Mucosa of gallbladder (tissue), 1 donor: Measurements from ENCODE around the gene TMEM174. TPM values are rescaled to one million over a fixed set of nuclear protein-coding genes. Genes with fewer than 3 reads are reported as not detected.
A peak's percentile ranks its signal among the peaks of the same experiment; 100 is the strongest.

Experiments used
- DNase-seq: peaks from one replicate; pipeline ENCODE4 v3.0.0-alpha.2; 2020; ENCODE audit warnings: low spot score
- total RNA-seq: library from RNA; stranded (reverse); gene quantifications from one replicate; pipeline ENCODE4 v1.2.1, GENCODE V29; 2021
- donor health status: DM: no; HTN: no; CAD: no.

TMEM174 gene
- total RNA-seq, 1 donor from 2014 or later = not detected

DNA sequence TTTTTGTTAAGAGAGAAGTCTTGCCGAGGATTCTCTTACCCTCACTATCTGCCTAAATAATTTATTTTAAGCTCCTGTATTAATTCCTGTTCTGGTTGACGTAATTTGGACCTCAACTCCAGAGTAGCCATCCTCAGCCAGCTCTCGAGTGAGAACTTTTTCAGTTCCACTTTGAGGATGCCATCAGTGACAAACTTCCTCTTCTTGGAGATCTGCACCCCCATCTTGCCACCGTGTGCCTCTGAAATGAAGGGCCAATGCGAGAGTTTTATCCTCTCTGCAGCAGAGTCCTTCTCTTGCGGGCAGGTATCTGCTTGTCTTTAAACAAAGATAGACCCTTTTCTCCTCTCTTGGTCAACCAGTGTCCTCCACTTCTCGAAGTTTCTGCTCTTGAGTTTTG is 19.5 kb upstream of the TMEM174 start:
- no peak for DNase-seq

DNA sequence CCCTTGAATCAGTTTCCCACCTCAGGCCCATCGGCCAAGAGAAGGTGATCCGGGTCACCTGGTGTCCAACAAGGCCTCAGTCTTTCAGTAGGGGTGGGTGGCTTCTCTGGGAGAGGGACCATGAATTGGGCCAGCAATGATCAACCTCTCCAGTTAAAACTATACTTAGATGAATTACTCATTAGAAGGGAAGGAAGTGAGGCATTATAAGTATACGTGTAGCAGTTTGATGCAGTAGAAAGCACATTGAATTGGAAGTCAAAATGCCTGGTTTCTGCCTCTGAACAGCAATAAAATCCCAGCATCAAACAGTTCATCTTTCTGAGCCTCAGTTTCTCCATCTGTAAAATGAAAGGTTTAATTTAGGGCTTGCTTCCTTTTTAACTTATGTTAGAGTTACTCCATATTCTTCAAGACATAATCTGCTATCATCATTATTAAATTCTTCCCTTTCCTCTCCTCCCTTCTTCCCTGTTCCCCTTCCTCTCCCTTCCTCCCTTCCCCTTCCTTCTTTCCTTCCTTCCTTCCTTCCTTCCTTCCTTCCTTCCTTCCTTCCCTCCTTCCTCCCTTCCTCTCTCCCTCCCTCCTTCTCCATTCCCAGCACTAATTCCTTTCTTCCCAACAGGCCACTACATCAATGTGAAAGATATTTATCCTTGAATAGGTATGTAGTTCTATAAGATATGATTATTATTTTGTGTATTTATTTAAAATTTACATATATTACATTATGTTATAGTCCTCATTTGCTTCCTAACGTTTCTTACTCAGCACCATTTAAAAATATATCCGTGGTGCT is 18.6 kb upstream of the TMEM174 start:
- DNase-seq = no peak

GRCh38 chr5:73155271-73156222 is 17.4 kb upstream of the TMEM174 start:
- DNase-seq = no peak

- no peak for DNase-seq
These were observed 15.3 kb upstream of the TMEM174 start for GRCh38 chr5:73157414-73158303.

DNA sequence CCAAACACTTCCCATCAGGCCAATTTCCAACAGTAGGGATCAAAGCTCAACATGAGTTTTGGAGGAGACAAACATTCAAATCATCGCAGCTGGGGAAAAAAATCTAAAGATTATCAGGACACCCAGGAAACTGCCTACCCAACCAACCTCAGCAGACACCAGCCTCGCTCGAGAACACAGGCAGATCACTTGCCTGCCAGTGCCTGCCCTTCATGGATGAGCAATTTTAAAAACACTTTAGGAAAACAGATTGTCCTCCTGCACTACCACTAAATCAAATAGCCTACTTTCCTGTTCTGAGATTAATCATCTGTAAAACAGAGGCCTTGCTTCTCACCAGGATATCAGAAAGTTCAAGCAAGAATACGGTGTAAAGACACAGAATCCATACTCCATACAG is 14.7 kb upstream of the TMEM174 start:
- no peak for DNase-seq

DNA sequence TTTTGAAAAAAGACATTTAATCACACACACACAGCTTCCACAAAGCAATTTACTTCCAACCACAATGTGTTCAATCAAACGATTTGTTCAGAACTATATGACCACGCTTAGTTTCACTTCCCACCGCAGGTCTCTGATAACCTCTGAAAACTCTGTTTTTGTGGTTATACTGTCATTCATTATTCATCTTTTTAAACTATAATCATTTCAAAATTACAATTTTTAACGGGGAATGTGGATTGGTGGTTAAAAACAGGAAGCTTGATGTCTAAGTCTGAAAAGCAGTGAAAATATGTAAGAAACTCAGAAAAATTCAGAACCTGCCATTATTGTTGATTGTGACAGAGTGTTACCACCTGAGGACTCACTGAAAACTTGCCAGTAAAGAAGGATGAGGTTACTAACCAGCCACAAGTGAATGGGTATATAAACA is 12.7 kb upstream of the TMEM174 start:
- no peak for DNase-seq

DNA sequence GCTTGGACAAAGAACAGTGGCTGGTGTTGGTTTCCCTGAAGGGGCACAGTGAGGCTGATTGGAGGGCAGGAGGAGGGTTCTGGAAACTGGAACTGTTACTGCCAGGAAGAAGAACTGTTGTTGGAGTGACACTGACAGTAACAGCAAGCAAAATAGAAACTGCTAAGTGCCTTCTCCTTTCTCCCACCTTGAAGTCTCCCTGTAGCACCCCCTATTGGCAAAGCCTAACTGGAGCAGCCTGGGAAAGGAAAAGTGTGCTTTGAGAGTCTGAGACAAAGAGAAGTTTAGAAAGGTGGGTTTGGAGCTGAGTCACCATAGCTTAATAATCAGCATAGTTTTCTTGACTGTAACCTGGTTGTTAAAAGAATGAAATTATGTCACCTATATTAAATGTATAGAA is 2.5 kb upstream of the TMEM174 start:
- DNase-seq = no peak

- no peak for DNase-seq
These were observed 1.5 kb upstream of the TMEM174 start for GRCh38 chr5:73171495-73171894.

DNA sequence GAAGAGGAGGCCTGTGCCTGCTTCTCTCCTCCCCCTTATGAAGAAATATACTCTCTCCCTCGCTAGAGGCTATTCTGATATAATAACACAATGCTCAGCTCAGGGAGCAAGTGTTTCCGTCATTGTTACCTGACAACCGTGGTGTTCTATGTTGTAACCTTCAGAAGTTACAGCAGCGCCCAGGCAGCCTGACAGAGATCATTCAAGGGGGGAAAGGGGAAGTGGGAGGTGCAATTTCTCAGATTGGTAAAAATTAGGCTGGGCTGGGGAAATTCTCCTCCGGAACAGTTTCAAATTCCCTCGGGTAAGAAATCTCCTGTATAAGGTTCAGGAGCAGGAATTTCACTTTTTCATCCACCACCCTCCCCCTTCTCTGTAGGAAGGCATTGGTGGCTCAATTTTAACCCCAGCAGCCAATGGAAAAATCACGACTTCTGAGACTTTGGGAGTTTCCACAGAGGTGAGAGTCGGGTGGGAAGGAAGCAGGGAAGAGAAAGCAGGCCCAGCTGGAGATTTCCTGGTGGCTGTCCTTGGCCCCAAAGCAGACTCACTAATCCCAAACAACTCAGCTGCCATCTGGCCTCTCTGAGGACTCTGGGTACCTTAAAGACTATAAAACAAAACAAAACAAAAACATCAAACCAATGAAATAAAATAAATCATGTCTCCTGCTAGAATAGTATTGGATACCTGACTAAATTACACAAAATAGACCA is 1.3 kb downstream of the TMEM174 start:
- no peak for DNase-seq

GRCh38 chr5:73176250-73176649 is 3.3 kb downstream of the TMEM174 start:
- DNase-seq = no peak

- DNase-seq = no peak
These were observed 5.3 kb downstream of the TMEM174 start for GRCh38 chr5:73178265-73178664.

GRCh38 chr5:73179730-73180129 is 6.7 kb downstream of the TMEM174 start:
- no peak for DNase-seq

- DNase-seq = no peak
These were observed 7.6 kb downstream of the TMEM174 start for GRCh38 chr5:73180566-73180965.

GRCh38 chr5:73182307-73182706 is 9.3 kb downstream of the TMEM174 start:
- no peak for DNase-seq

DNA sequence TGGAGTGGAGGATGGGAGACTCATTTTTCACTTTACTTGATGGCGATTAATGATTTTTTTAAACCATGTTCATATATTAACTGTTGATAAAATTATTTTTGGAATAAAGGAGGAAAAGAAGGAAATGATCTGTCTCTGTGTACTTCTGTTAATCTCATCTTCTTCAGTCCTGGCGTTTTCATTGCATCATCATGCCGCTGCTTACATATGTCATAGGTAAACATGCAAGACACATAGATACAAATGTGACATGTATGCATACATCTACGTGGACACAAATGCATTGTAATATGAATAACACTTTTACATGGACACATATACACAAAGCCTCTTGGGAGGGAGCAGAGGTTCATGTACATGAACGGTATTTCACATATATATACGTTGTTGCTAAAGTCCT is 10.0 kb downstream of the TMEM174 start:
- no peak for DNase-seq

- peak; percentile 64 for DNase-seq
These were observed 10.5 kb downstream of the TMEM174 start for GRCh38 chr5:73183481-73183891.

GRCh38 chr5:73186976-73187375 is 14.0 kb downstream of the TMEM174 start:
- no peak for DNase-seq

GRCh38 chr5:73188764-73189531 is 16.0 kb downstream of the TMEM174 start:
- DNase-seq = no peak

DNA sequence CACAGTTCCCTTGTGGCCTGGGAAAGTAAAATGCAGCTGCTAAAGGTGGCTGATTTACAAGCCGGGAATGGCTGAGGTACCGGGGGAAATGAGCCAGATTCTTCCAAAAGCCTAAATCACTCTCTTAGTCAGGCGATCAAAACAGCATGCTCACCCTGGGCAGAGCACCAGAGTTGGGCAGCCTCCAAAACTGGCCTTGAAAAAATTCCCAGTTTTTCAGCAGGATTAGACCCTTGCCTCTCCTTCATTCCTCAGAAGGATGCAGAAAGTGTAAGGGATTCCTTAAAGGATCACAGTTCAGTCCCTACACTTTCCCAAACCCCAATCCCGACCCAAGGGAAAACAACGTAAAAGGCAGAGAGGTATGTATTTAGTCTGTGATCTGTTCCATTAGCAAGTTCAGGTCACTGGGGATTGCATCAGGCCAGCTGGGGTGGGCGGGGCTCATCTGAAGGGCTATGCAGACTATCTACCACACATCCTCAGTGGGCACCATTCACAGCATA is 16.9 kb downstream of the TMEM174 start:
- DNase-seq = no peak

- no peak for DNase-seq
These were observed 19.4 kb downstream of the TMEM174 start for GRCh38 chr5:73192370-73192769.
